ENCODE results near the gene LRP5. TPM values are rescaled to one million over a fixed set of nuclear protein-coding genes. Genes with fewer than 3 reads are reported as not detected.

Gene LRP5
- total RNA-seq (1 to 10 TPM; 1.4 to 1.9 TPM), polyA plus RNA-seq (under 1 TPM in 1 of 2 donors, not detected in 1; 0.61 TPM)

- Mint-ChIP-seq H3K4me3 (peak within 1 kb of the TSS; percentile 82 to 89 (median 86)), H3K36me3 (peaks cover 0 to 1% of the 10 kb centered on the region in 2 donors), H3K9me3 (no peaks in the 10 kb centered on the region), H3K27me3 (peaks cover 0 to 1% of the 10 kb centered on the region in 2 donors), H3K4me1 (peaks cover 4 to 19% (median 14%) of the 10 kb centered on the region in 4 donors), H3K27ac (peak within 1 kb of the TSS in 5 of 7 donors; percentile 18 to 85 (median 66))
- Histone ChIP-seq H3K9me3 (ENCODE audit: control insufficient read depth in 1 of 2, low read length in 2 of 2) (no peaks in the 10 kb centered on the region), H3K36me3 (ENCODE audit: insufficient read depth, low read length) (no peaks in the 10 kb centered on the region), H3K27me3 (ENCODE audit: insufficient read depth, low read length) (no peaks in the 10 kb centered on the region), H3K4me3 (ENCODE audit: low read length in 2 of 2) (peak within 1 kb of the TSS in 1 of 2 donors; percentile 28), H3K4me1 (ENCODE audit: insufficient read depth, low read length) (peaks cover 11% of the 10 kb centered on the region), H3K27ac (ENCODE audit: low read depth, low read length) (no peak within 1 kb of the TSS)
- intact Hi-C loops (cut with micrococcal nuclease), result no loop called here
- CTCF ChIA-PET (ENCODE audit: partially characterized antibody), result interaction anchor here (4.0 kb wide), 1 partner anchor 13 kb away, joined by 18 read pairs; no protein-coding TSS in a partner anchor
- peak in 1 of 5 donors; percentile 17 for DNase-seq
- POLR2A ChIA-PET (ENCODE audit: partially characterized antibody), result no interaction called here
Measured at GRCh38 chr11:68312117-68312779, at the start of gene LRP5. LRP5 (plus strand) TSS chr11:68312591; CDS start chr11:68312715, 124 bp downstream.

- CTCF ChIA-PET (ENCODE audit: partially characterized antibody), result interaction anchor here (1.3 kb wide), 1 partner anchor 33 kb away, joined by 4 read pairs; no protein-coding TSS in a partner anchor
Measured at GRCh38 chr11:68263444-68264035, 48.9 kb upstream of the LRP5 start.

DNA sequence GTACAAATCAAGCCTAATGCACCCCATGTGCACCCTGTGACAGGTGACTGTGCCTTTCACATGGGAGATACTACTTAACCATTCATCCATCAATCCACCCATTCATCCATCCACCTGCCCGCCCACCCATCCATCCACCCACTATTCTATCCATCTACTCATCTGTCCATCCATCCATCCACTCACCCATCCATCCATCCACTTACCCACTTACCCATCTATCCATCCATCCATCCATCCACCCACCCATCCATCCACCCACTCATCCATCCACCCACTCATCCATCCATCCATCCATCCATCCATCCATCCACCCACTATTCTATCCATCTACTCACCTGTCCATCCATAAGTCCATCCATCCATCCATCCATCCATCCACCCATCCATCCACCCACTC, 48.1 kb upstream of the LRP5 start:
- intact Hi-C loops (cut with micrococcal nuclease), result no loop called here
- H3K27ac Mint-ChIP-seq, result peak overlapping the region in 1 of 7 donors; percentile 32
- Histone ChIP-seq H3K36me3 (ENCODE audit: insufficient read depth, low read length) (peaks cover 16% of the 10 kb centered on the region), H3K27ac (ENCODE audit: low read depth, low read length) (no peak overlapping the region), H3K27me3 (ENCODE audit: insufficient read depth, low read length) (no peaks in the 10 kb centered on the region), H3K4me3 (ENCODE audit: low read length in 2 of 2) (no peak overlapping the region), H3K9me3 (ENCODE audit: control insufficient read depth in 1 of 2, low read length in 2 of 2) (no peaks in the 10 kb centered on the region), H3K4me1 (ENCODE audit: insufficient read depth, low read length) (no peaks in the 10 kb centered on the region)
- H3K9me3 Mint-ChIP-seq, result no peaks in the 10 kb centered on the region
- ChIA-PET POLR2A (ENCODE audit: partially characterized antibody) (no interaction called here), CTCF (ENCODE audit: partially characterized antibody) (interaction anchor here (1.3 kb wide), 1 partner anchor 32 kb away, joined by 4 read pairs; no protein-coding TSS in a partner anchor)
- no peak overlapping the region for H3K4me3 Mint-ChIP-seq
- no peaks in the 10 kb centered on the region for H3K27me3 Mint-ChIP-seq
- peaks cover 5 to 14% (median 7%) of the 10 kb centered on the region in 4 donors for H3K4me1 Mint-ChIP-seq
- DNase-seq, result no peak
- H3K36me3 Mint-ChIP-seq, result peaks cover 26 to 44% of the 10 kb centered on the region in 2 donors

More at GRCh38 chr11:68263444-68264035, 48.9 kb upstream of the LRP5 start:
- Mint-ChIP-seq H3K4me1 (peaks cover 0 to 7% (median 2%) of the 10 kb centered on the region in 4 donors), H3K9me3 (no peaks in the 10 kb centered on the region), H3K4me3 (no peak overlapping the region), H3K36me3 (peaks cover 26 to 44% of the 10 kb centered on the region in 2 donors), H3K27me3 (no peaks in the 10 kb centered on the region), H3K27ac (no peak overlapping the region)
- POLR2A ChIA-PET (ENCODE audit: partially characterized antibody), result no interaction called here
- peaks cover 16% of the 10 kb centered on the region for H3K36me3 ChIP-seq (ENCODE audit: insufficient read depth, low read length)
- H3K4me3 ChIP-seq (ENCODE audit: low read length in 2 of 2), result no peak overlapping the region
- no peaks in the 10 kb centered on the region for H3K9me3 ChIP-seq (ENCODE audit: control insufficient read depth in 1 of 2, low read length in 2 of 2)
- DNase-seq, result no peak
- intact Hi-C loops (cut with micrococcal nuclease), result no loop called here
- H3K27ac ChIP-seq (ENCODE audit: low read depth, low read length), result no peak overlapping the region
- H3K4me1 ChIP-seq (ENCODE audit: insufficient read depth, low read length), result no peaks in the 10 kb centered on the region
- H3K27me3 ChIP-seq (ENCODE audit: insufficient read depth, low read length), result no peaks in the 10 kb centered on the region

GRCh38 chr11:68264741-68265540, 47.5 kb upstream of the LRP5 start:
- Mint-ChIP-seq H3K9me3 (no peaks in the 10 kb centered on the region), H3K27ac (no peak overlapping the region), H3K4me3 (no peak overlapping the region), H3K4me1 (peaks cover 9 to 21% (median 11%) of the 10 kb centered on the region in 4 donors), H3K36me3 (peaks cover 26 to 44% of the 10 kb centered on the region in 2 donors), H3K27me3 (no peaks in the 10 kb centered on the region)
- Histone ChIP-seq H3K4me1 (ENCODE audit: insufficient read depth, low read length) (no peaks in the 10 kb centered on the region), H3K27ac (ENCODE audit: low read depth, low read length) (no peak overlapping the region), H3K36me3 (ENCODE audit: insufficient read depth, low read length) (peaks cover 16% of the 10 kb centered on the region), H3K4me3 (ENCODE audit: low read length in 2 of 2) (no peak overlapping the region), H3K9me3 (ENCODE audit: control insufficient read depth in 1 of 2, low read length in 2 of 2) (no peaks in the 10 kb centered on the region), H3K27me3 (ENCODE audit: insufficient read depth, low read length) (no peaks in the 10 kb centered on the region)
- intact Hi-C loops (cut with micrococcal nuclease), result no loop called here
- DNase-seq, result no peak
- CTCF ChIA-PET (ENCODE audit: partially characterized antibody), result interaction anchor here (0.8 to 2.9 kb wide), 4 partner anchors 8 to 56 kb away, joined by 3 to 10 read pairs (median 4); no protein-coding TSS in a partner anchor
- POLR2A ChIA-PET (ENCODE audit: partially characterized antibody), result no interaction called here

DNA sequence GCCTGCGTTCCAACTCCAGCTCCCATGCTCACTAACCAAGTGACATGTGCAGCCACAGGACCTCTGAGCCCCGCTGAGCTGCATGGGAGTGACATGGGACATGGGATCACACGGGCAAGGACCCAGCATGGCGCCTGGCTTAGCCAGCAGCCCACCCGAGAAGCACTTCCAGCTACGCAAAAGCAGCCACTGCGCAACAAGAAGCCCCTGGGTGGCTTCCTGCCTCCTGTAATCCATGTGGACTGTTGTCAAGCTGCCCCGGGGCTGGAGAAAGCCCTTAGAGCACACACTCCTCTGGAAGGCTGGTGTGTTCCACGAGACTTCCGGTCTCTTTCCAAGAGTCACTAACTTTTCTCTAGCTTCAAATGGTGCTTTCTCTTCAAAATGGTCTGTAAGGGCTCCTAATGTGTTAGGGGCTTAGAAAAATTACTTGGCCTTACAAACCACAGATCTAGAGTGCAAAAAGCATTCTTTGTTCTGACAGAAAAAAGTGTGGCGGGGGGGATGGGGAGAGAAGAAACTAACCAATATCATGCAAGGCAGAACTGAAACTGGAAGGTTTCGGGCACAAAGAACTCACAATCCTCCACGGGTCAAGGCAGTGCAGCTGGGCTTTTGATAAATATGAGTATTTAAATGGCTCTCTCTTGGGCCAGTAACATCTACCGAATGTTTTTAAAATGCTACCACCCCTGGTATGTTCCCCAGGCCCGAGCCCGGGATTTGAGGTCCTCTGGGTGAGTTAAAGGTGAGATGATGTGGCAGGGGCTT, 46.1 kb upstream of the LRP5 start:
- H3K27ac ChIP-seq (ENCODE audit: low read depth, low read length), result no peak overlapping the region
- Mint-ChIP-seq H3K4me3 (no peak overlapping the region), H3K9me3 (no peaks in the 10 kb centered on the region), H3K36me3 (peaks cover 26 to 42% of the 10 kb centered on the region in 2 donors), H3K27me3 (no peaks in the 10 kb centered on the region), H3K27ac (no peak overlapping the region), H3K4me1 (peaks cover 14 to 32% (median 22%) of the 10 kb centered on the region in 4 donors)
- intact Hi-C loops (cut with micrococcal nuclease), result no loop called here
- H3K4me3 ChIP-seq (ENCODE audit: low read length in 2 of 2), result no peak overlapping the region
- ChIA-PET POLR2A (ENCODE audit: partially characterized antibody) (no interaction called here), CTCF (ENCODE audit: partially characterized antibody) (interaction anchor here (1.0 to 2.9 kb wide), 3 partner anchors 9 to 31 kb away, joined by 3 to 10 read pairs (median 5); no protein-coding TSS in a partner anchor)
- no peaks in the 10 kb centered on the region for H3K9me3 ChIP-seq (ENCODE audit: control insufficient read depth in 1 of 2, low read length in 2 of 2)
- peaks cover 16% of the 10 kb centered on the region for H3K36me3 ChIP-seq (ENCODE audit: insufficient read depth, low read length)
- no peak for DNase-seq
- peaks cover 8% of the 10 kb centered on the region for H3K4me1 ChIP-seq (ENCODE audit: insufficient read depth, low read length)
- H3K27me3 ChIP-seq (ENCODE audit: insufficient read depth, low read length), result no peaks in the 10 kb centered on the region

DNA sequence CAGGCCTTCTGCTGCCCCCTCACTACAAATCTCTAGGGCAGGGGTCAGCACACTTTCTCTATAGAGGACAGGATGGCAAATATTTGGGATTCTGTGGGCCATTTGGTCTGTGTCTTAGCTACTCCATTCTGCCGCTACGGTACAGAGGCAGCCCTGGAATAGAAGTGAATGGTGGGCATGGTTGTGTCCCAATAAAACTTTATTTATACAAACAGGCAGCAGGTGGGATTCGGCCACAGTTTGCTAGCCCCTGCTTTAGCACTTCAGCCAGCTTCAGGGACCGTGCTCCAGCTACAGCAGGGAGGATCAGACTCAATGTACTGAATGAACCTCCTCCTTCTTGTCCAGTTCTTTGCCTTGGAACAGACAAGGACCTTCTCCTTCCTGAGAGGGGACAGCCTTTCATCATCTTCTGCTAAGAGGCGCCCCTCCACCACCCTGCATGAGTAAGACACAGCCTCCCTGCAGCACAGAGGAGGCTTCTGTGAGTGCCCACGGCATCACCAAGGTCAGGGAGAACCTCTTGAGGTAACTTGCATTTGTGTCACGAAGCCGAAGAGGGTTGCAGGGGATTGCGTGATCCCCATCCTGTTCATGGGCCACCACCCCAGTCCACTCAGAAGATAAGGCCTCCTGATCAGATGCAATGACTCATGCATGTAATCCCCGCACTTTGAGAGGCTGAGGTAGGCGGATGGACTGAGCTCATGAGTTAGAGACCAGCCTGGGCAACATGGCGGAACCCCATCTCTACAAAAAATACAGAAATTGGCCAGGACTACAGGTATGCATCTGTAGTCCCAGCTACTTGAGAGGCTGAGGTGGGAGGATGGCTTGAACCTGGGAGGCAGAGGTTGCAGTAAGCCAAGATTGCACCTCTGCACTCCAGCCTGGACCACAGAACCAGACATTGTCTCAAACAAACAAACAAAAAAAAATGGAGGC, 45.2 kb upstream of the LRP5 start:
- Mint-ChIP-seq H3K27me3 (no peaks in the 10 kb centered on the region), H3K4me1 (peaks cover 14 to 33% (median 25%) of the 10 kb centered on the region in 4 donors), H3K36me3 (peaks cover 23 to 38% of the 10 kb centered on the region in 2 donors), H3K9me3 (no peaks in the 10 kb centered on the region), H3K27ac (no peak overlapping the region), H3K4me3 (no peak overlapping the region)
- no peak overlapping the region for H3K4me3 ChIP-seq (ENCODE audit: low read length in 2 of 2)
- no peaks in the 10 kb centered on the region for H3K27me3 ChIP-seq (ENCODE audit: insufficient read depth, low read length)
- CTCF ChIA-PET (ENCODE audit: partially characterized antibody), result interaction anchor here (1.0 to 2.9 kb wide), 3 partner anchors 10 to 31 kb away, joined by 3 to 10 read pairs (median 5); no protein-coding TSS in a partner anchor
- peaks cover 16% of the 10 kb centered on the region for H3K36me3 ChIP-seq (ENCODE audit: insufficient read depth, low read length)
- peaks cover 10% of the 10 kb centered on the region for H3K4me1 ChIP-seq (ENCODE audit: insufficient read depth, low read length)
- POLR2A ChIA-PET (ENCODE audit: partially characterized antibody), result no interaction called here
- H3K9me3 ChIP-seq (ENCODE audit: control insufficient read depth in 1 of 2, low read length in 2 of 2), result no peaks in the 10 kb centered on the region
- H3K27ac ChIP-seq (ENCODE audit: low read depth, low read length), result no peak overlapping the region
- intact Hi-C loops (cut with micrococcal nuclease), result no loop called here
- DNase-seq, result no peak

All from CD4-positive, alpha-beta memory T cell (primary cell).